Hematopoietic multipotent progenitor cell treated with erythropoietin and hydrocortisone succinate and interleukin-3 and kit ligand, for 8 days (in vitro differentiated cells): ENCODE measurements around the gene PRDX5.

Experiments used
- DNase-seq: peaks from one replicate; pipeline ENCODE4 v3.0.0-alpha.2; 2015

The PRDX5 gene

GRCh38 chr11:64367931-64368672 lies 50.2 kb downstream of the PRDX5 start:
- no peak for DNase-seq

GRCh38 chr11:64368673-64369074 lies 50.8 kb downstream of the PRDX5 start:
- no peak for DNase-seq

GRCh38 chr11:64369440-64370421 lies 51.8 kb downstream of the PRDX5 start:
- no peak for DNase-seq

- no peak for DNase-seq
Measured at GRCh38 chr11:64371201-64371600, 53.3 kb downstream of the PRDX5 start.
